MM.1S (cell line): ENCODE measurements around the gene CPT1A.

ENCODE experiments used
- DNase-seq: peaks from one replicate; pipeline ENCODE4 v3.0.0-alpha.2; 2015
- H2AFZ ChIP-seq: fragments of 300-600 bp; sonication (generic); 2 replicates; pipeline ENCODE4 v1.6.0; 2016; ENCODE audit warnings: antibody characterized with exemption, low read length
- H3F3A ChIP-seq: fragments of 300-600 bp; sonication (generic); 2 replicates; pipeline ENCODE4 v1.6.1; 2016; ENCODE audit warnings: mild to moderate bottlenecking, antibody characterized with exemption, low read length, moderate library complexity, mixed read lengths; ENCODE audit not compliant: insufficient read depth
- H3K27ac ChIP-seq: fragments of 300-600 bp; sonication (generic); 2 replicates; pipeline ENCODE4 v1.5.1; 2016; ENCODE audit warnings: mild to moderate bottlenecking, low read length
- H3K27me3 ChIP-seq: fragments of 300-600 bp; sonication (generic); replicated peaks from 2 replicates; pipeline ENCODE4 v1.6.0; 2016; ENCODE audit warnings: low read length; ENCODE audit not compliant: insufficient read depth
- H3K36me3 ChIP-seq: fragments of 300-600 bp; sonication (generic); replicated peaks from 2 replicates; pipeline ENCODE4 v1.6.1; 2016; ENCODE audit warnings: mild to moderate bottlenecking, low read length, mixed read lengths; ENCODE audit not compliant: insufficient read depth
- H3K4me1 ChIP-seq: fragments of 300-600 bp; sonication (generic); 2 replicates; pipeline ENCODE4 v1.6.1; 2016; ENCODE audit warnings: low read length, mixed read lengths
- H3K4me2 ChIP-seq: fragments of 300-600 bp; sonication (generic); 2 replicates; pipeline ENCODE4 v1.6.0; 2016; ENCODE audit warnings: low read depth, low read length
- H3K4me3 ChIP-seq: fragments of 300-600 bp; sonication (generic); 2 replicates; pipeline ENCODE4 v1.5.1; 2016; ENCODE audit warnings: low read length, mixed read lengths
- H3K79me2 ChIP-seq: fragments of 300-600 bp; sonication (generic); 2 replicates; pipeline ENCODE4 v1.6.1; 2016; ENCODE audit warnings: mixed run types, low read length, mixed read lengths
- H3K9ac ChIP-seq: fragments of 300-600 bp; sonication (generic); 2 replicates; pipeline ENCODE4 v1.6.1; 2016; ENCODE audit warnings: low read length, mixed read lengths
- H3K9me2 ChIP-seq: fragments of 300-600 bp; sonication (generic); replicated peaks from 2 replicates; pipeline ENCODE4 v1.6.1; 2016; ENCODE audit warnings: mild to moderate bottlenecking, low read length, mixed read lengths; ENCODE audit not compliant: insufficient read depth
- H3K9me3 ChIP-seq: fragments of 300-600 bp; sonication (generic); replicated peaks from 2 replicates; pipeline ENCODE4 v1.6.1; 2016; ENCODE audit warnings: mild to moderate bottlenecking, low read length, mixed read lengths; ENCODE audit not compliant: insufficient read depth
- H4K20me1 ChIP-seq: fragments of 300-600 bp; sonication (generic); 2 replicates; pipeline ENCODE4 v1.6.1; 2016; ENCODE audit warnings: mild to moderate bottlenecking, low read length, moderate library complexity, mixed read lengths; ENCODE audit not compliant: insufficient read depth
- EZH2 ChIP-seq: fragments of 300-600 bp; sonication (generic); optimal IDR thresholded peaks from 2 replicates; pipeline ENCODE3; 2017; ENCODE audit warnings: low read depth, mild to moderate bottlenecking, antibody characterized with exemption, low read length, mixed read lengths
- EZH2phosphoT487 ChIP-seq: fragments of 300-600 bp; sonication (generic); IDR thresholded peaks from 2 replicates; pipeline ENCODE4 v1.6.1; 2018; ENCODE audit warnings: antibody characterized with exemption, low read length
- TF ChIP-seq, protein P1 (sequence below): fragments of 300-600 bp; sonication (generic); IDR thresholded peaks from 2 replicates; pipeline ENCODE4 v1.5.1; 2016; ENCODE audit warnings: antibody characterized with exemption, low read length, mixed read lengths

CPT1A gene

DNA sequence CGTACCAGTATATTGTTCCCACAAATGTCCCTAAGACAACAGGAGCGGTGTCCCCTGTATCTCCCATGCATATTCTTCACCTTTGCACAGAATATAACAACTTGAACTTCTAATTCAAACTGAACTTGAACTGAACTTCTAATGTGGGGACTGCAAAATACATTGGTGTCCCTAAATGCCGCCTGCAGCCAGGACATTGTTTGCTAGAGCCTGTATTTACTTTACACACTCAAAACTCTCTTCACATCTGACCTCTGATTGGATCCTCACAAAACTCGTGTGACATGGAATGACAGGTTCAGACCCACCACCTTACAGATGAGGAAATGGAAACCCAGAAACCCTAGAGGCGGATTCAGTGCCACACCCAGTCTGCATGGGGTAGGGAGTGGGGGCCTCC is 6.4 kb downstream of the CPT1A start:
- Histone ChIP-seq H3K27me3 (no peaks in the 10 kb centered on the region), H3K36me3 (no peaks in the 10 kb centered on the region), H3K4me2 (no peak overlapping the region), H3K27ac (no peak overlapping the region), H3K4me1 (peaks cover 12% of the 10 kb centered on the region), H3K4me3 (no peak overlapping the region), H3K9ac (no peak overlapping the region), H3K79me2 (peaks cover 82% of the 10 kb centered on the region), H3K9me2 (no peaks in the 10 kb centered on the region), H2AFZ (no peak overlapping the region), H4K20me1 (no peaks in the 10 kb centered on the region), H3K9me3 (no peaks in the 10 kb centered on the region), H3F3A (peaks cover 16% of the 10 kb centered on the region)
- no peak for DNase-seq
- TF ChIP-seq EZH2phosphoT487 (no peak), EZH2 (no peak)
- TF ChIP-seq, protein P1, sequence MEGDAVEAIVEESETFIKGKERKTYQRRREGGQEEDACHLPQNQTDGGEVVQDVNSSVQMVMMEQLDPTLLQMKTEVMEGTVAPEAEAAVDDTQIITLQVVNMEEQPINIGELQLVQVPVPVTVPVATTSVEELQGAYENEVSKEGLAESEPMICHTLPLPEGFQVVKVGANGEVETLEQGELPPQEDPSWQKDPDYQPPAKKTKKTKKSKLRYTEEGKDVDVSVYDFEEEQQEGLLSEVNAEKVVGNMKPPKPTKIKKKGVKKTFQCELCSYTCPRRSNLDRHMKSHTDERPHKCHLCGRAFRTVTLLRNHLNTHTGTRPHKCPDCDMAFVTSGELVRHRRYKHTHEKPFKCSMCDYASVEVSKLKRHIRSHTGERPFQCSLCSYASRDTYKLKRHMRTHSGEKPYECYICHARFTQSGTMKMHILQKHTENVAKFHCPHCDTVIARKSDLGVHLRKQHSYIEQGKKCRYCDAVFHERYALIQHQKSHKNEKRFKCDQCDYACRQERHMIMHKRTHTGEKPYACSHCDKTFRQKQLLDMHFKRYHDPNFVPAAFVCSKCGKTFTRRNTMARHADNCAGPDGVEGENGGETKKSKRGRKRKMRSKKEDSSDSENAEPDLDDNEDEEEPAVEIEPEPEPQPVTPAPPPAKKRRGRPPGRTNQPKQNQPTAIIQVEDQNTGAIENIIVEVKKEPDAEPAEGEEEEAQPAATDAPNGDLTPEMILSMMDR: no peak

DNA sequence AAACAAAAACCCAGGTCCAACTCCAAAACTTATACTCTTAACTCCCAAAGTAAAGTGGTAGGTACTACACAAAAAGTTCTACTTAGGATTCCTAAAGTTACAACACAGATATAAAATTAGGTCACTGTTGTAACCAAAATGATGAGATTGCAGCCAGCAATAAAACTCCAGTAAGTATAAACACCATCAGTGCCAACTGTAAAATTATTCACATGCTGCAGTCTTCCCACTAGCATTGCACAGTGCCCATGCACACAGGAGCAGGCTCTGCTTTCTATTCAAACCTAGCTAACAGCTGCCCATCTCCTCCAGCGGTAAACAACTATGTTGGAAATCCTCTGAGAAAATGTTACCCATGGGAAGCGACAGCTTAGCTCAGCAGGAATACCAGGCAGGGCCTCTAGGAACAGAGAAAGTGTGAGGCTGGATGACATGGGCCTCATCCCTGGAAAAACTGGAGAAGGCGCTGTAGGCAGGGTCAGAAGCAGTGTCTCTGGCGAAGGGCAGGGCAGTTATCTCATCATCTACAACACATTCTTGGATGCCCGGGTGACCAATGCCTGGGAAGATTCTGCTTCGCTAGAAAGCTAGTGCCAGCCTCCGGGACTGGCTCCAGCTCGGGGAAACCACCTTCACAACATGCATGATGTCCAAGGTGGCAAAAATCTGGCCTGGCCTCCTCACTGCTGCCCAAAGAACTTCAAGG is 9.1 kb downstream of the CPT1A start:
- Histone ChIP-seq H3K36me3 (no peaks in the 10 kb centered on the region), H3K9me2 (no peaks in the 10 kb centered on the region), H3K4me1 (no peaks in the 10 kb centered on the region), H3K27me3 (no peaks in the 10 kb centered on the region), H3K9ac (no peak overlapping the region), H3K27ac (no peak overlapping the region), H3K9me3 (no peaks in the 10 kb centered on the region), H3F3A (no peaks in the 10 kb centered on the region), H3K4me3 (no peak overlapping the region), H3K4me2 (no peak overlapping the region), H3K79me2 (peaks cover 98% of the 10 kb centered on the region), H2AFZ (no peak overlapping the region), H4K20me1 (no peaks in the 10 kb centered on the region)
- DNase-seq: no peak
- no peak for TF ChIP-seq EZH2phosphoT487
- TF ChIP-seq EZH2: no peak
- TF ChIP-seq, protein P1: no peak

DNA sequence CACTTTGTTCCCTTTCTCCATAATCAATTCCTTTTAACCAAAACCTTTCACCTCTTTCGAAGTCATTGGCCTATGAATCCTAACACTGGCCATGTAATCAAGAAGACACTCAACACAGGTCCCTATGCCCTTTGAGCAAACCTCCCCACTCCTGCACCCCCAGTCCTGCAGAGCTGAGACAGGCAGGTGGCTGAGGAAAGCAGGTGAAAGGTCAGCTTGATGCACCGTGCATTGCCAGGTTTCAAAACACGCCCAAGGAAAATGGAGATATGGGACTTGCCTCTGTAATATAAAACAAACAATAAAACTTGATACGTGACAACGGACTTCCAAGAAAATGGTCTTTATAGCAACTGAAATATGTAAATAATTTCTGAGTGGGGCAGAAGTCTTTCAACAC is 10.6 kb downstream of the CPT1A start:
- no peaks in the 10 kb centered on the region for H3K9me2 ChIP-seq
- peaks cover 95% of the 10 kb centered on the region for H3K79me2 ChIP-seq
- H3K27me3 ChIP-seq: no peaks in the 10 kb centered on the region
- H3K9me3 ChIP-seq: no peaks in the 10 kb centered on the region
- H3K4me1 ChIP-seq: peaks cover 1% of the 10 kb centered on the region; the same call in 1 of the 2 replicates
- H3K27ac ChIP-seq: no peak overlapping the region
- H3K4me2 ChIP-seq: no peak overlapping the region
- no peaks in the 10 kb centered on the region for H4K20me1 ChIP-seq
- H3K4me3 ChIP-seq: no peak overlapping the region
- no peak for TF ChIP-seq EZH2phosphoT487
- TF ChIP-seq, protein P1: no peak
- TF ChIP-seq EZH2: no peak
- DNase-seq: no peak
- no peak overlapping the region for H2AFZ ChIP-seq
- H3K36me3 ChIP-seq: no peaks in the 10 kb centered on the region
- H3K9ac ChIP-seq: no peak overlapping the region
- H3F3A ChIP-seq: no peaks in the 10 kb centered on the region
